Liver (tissue), 9 donors: Measurements from ENCODE around the gene LRRC53. TPM values are rescaled to one million over a fixed set of nuclear protein-coding genes. Genes with fewer than 3 reads are reported as not detected.

ENCODE experiments used
- DNase-seq: peaks from one replicate; pipeline ENCODE4 v3.0.0-alpha.2; 2017; ENCODE audit warnings: low spot score
- H3K27ac ChIP-seq, 2 donors: one replicate each; pipeline ENCODE4 v1.7.0; 2013; ENCODE audit warnings: inconsistent platforms in 2 of 2, low read length in 2 of 2, control low read depth in 1 of 2, low read depth in 1 of 2, mild to moderate bottlenecking in 1 of 2
- H3K27me3 ChIP-seq, 4 donors: one replicate each; pipeline versions ENCODE4 v1.6.1 to v1.7.0; 2013; ENCODE audit warnings: low read length in 3 of 4, inconsistent platforms in 1 of 4, mild to moderate bottlenecking in 1 of 4, moderate library complexity in 1 of 4; ENCODE audit not compliant: control insufficient read depth in 4 of 4, insufficient read depth in 4 of 4
- H3K36me3 ChIP-seq, 4 donors: one replicate each; pipeline versions ENCODE4 v1.6.1 to v1.7.0; 2013; ENCODE audit warnings: low read length in 3 of 4, mild to moderate bottlenecking in 3 of 4, low read depth in 1 of 4, moderate library complexity in 1 of 4; ENCODE audit not compliant: control insufficient read depth in 4 of 4, insufficient read depth in 3 of 4
- H3K4me1 ChIP-seq, 4 donors: one replicate each; pipeline versions ENCODE4 v1.6.1 to v1.7.0; 2013; ENCODE audit warnings: low read length in 3 of 4, mild to moderate bottlenecking in 3 of 4, moderate library complexity in 1 of 4; ENCODE audit not compliant: control insufficient read depth in 4 of 4, insufficient read depth in 4 of 4
- H3K4me3 ChIP-seq, 3 donors: one replicate each; pipeline versions ENCODE4 v1.6.1 to v1.7.0; 2013; ENCODE audit warnings: low read length in 3 of 3, control low read depth in 1 of 3, low read depth in 1 of 3, mild to moderate bottlenecking in 1 of 3
- H3K9ac ChIP-seq, 2 donors: one replicate each; pipeline ENCODE4 v1.7.0; 2013; ENCODE audit warnings: low read length in 2 of 2, mild to moderate bottlenecking in 2 of 2, moderate library complexity in 2 of 2, control low read depth in 1 of 2, low read depth in 1 of 2
- H3K9me3 ChIP-seq, 4 donors: one replicate each; pipeline versions ENCODE4 v1.6.1 to v1.7.0; 2013; ENCODE audit warnings: low read length in 3 of 4; ENCODE audit not compliant: control insufficient read depth in 4 of 4
- EGR1 ChIP-seq, 2 donors: IDR thresholded peaks; 2 replicates each; pipeline ENCODE4 v1.6.1; 2016 to 2018; ENCODE audit warnings: antibody characterized with exemption in 2 of 2, low read depth in 2 of 2
- FOXA1 ChIP-seq: IDR thresholded peaks from 2 replicates; pipeline ENCODE4 v1.6.1; 2016; ENCODE audit warnings: antibody characterized with exemption
- FOXA2 ChIP-seq: IDR thresholded peaks from 2 replicates; pipeline ENCODE4 v1.6.1; 2016; ENCODE audit warnings: antibody characterized with exemption
- GABPA ChIP-seq, 2 donors: IDR thresholded peaks in 1 of 2; conservative IDR thresholded peaks in 1 of 2; 2 replicates each; pipeline ENCODE4 v1.6.1; 2016; ENCODE audit warnings: antibody characterized with exemption in 2 of 2, mild to moderate bottlenecking in 1 of 2, moderate library complexity in 1 of 2
- HNF4A ChIP-seq, 2 donors: conservative IDR thresholded peaks; 2 replicates each; pipeline ENCODE4 v1.6.1; 2016; ENCODE audit warnings: antibody characterized with exemption in 2 of 2, mild to moderate bottlenecking in 2 of 2
- HNF4G ChIP-seq: IDR thresholded peaks from 2 replicates; pipeline ENCODE4 v1.6.1; 2016; ENCODE audit warnings: antibody characterized with exemption
- JUND ChIP-seq, 2 donors: IDR thresholded peaks; 2 replicates each; pipeline ENCODE4 v1.6.1; 2016; ENCODE audit warnings: antibody characterized with exemption in 2 of 2
- MAX ChIP-seq: IDR thresholded peaks from 2 replicates; pipeline ENCODE4 v1.6.1; 2016; ENCODE audit warnings: antibody characterized with exemption
- NR2F2 ChIP-seq: IDR thresholded peaks from 2 replicates; pipeline ENCODE4 v1.6.1; 2016; ENCODE audit warnings: antibody characterized with exemption
- RAD21 ChIP-seq, 2 donors: IDR thresholded peaks; 2 replicates each; pipeline ENCODE4 v1.6.1; 2016; ENCODE audit warnings: antibody characterized with exemption in 2 of 2, mild to moderate bottlenecking in 2 of 2
- RXRA ChIP-seq, 2 donors: IDR thresholded peaks; 2 replicates each; pipeline ENCODE4 v1.6.1; 2017 to 2018; ENCODE audit warnings: antibody characterized with exemption in 2 of 2, mild to moderate bottlenecking in 1 of 2
- SP1 ChIP-seq: IDR thresholded peaks from 2 replicates; pipeline ENCODE4 v1.6.1; 2018; ENCODE audit warnings: antibody characterized with exemption, mild to moderate bottlenecking
- TAF1 ChIP-seq: conservative IDR thresholded peaks from 2 replicates; pipeline ENCODE4 v1.6.1; 2016; ENCODE audit warnings: antibody characterized with exemption, mild to moderate bottlenecking
- YY1 ChIP-seq: IDR thresholded peaks from 2 replicates; pipeline ENCODE4 v1.6.1; 2016; ENCODE audit warnings: antibody characterized with exemption, mild to moderate bottlenecking
- WGBS: extraction: QIAGEN DNeasy Blood & Tissue Kit; methylation state at CpG from one replicate; pipeline ENCODE4 v1.1.7; 2013; 5-methylcytosine and 5-hydroxymethylcytosine counted together
- polyA plus RNA-seq, 2 donors: library from polyadenylated mRNA; stranded (reverse) in 1 of 2; unstranded in 1 of 2; fragments of 200-250 nt in 1 of 2; fragments of >200 nt in 1 of 2; fragmentation: Nextera tagmentation in 1 of 2; extraction: Ambion mirVana in 1 of 2; gene quantifications; one replicate each; pipeline versions ENCODE4 v1.2.1 to v1.2.3, GENCODE V29; 2013 to 2015
- total RNA-seq, 2 donors: library from RNA; depleted of rRNA; stranded (reverse); fragments of >200 nt; gene quantifications; one replicate each; pipeline ENCODE4 v1.2.3, GENCODE V29; 2014
- TF ChIP-seq, protein P1 (sequence below): IDR thresholded peaks from 2 replicates; pipeline ENCODE4 v1.6.1; 2016; ENCODE audit warnings: antibody characterized with exemption
- TF ChIP-seq, protein P2 (sequence below): IDR thresholded peaks from 2 replicates; pipeline ENCODE4 v1.6.1; 2016; ENCODE audit warnings: antibody characterized with exemption, mild to moderate bottlenecking
- TF ChIP-seq, protein P3 (sequence below): IDR thresholded peaks from 2 replicates; pipeline ENCODE4 v1.6.1; 2016; ENCODE audit warnings: antibody characterized with exemption
- donor health status: healthy.
- donor health status: healthy.
- donor health status: healthy.
- donor health status: healthy.
- donor health status: healthy.

Gene LRRC53
- total and polyA plus RNA-seq, 4 donors = not detected

DNA sequence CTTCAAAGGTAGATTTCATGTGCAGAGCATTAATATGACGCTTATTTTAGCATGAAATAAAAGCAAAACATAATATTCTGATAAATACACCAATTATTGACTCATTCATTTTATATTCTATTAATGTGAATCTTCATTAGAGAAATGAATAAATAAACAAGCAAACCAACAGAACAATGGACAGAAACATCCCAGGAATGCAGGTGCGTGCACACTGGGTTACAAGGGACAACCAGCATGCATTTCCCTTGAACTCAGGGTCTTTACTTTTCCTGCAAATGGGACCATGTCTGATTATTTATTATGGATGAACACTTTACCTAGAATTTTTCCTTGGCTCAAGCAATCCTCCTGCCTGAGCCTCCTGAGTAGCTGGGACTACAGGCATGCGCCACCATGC is 13.5 kb downstream of the LRRC53 start:
- WGBS = 76% methylated on average over 3 of the region's 3 CpGs
- TF ChIP-seq FOXA1 (no peak), HNF4A (conservative IDR thresholded peaks at IDR 0.05) (no peak), EGR1 (IDR thresholded peaks at IDR 0.05; ENCODE audit: low read depth in 2 of 2) (no peak), YY1 (no peak), GABPA (IDR thresholded peaks at IDR 0.05 in 1 of 2, conservative IDR thresholded peaks at IDR 0.05 in 1 of 2) (no peak), NR2F2 (no peak), RXRA (IDR thresholded peaks at IDR 0.05) (no peak), RAD21 (IDR thresholded peaks at IDR 0.05) (no peak), FOXA2 (no peak), JUND (IDR thresholded peaks at IDR 0.05) (no peak), SP1 (no peak), MAX (no peak), HNF4G (no peak)
- TF ChIP-seq, protein P1, sequence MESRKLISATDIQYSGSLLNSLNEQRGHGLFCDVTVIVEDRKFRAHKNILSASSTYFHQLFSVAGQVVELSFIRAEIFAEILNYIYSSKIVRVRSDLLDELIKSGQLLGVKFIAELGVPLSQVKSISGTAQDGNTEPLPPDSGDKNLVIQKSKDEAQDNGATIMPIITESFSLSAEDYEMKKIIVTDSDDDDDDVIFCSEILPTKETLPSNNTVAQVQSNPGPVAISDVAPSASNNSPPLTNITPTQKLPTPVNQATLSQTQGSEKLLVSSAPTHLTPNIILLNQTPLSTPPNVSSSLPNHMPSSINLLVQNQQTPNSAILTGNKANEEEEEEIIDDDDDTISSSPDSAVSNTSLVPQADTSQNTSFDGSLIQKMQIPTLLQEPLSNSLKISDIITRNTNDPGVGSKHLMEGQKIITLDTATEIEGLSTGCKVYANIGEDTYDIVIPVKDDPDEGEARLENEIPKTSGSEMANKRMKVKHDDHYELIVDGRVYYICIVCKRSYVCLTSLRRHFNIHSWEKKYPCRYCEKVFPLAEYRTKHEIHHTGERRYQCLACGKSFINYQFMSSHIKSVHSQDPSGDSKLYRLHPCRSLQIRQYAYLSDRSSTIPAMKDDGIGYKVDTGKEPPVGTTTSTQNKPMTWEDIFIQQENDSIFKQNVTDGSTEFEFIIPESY = no peak
- TF ChIP-seq, protein P2, sequence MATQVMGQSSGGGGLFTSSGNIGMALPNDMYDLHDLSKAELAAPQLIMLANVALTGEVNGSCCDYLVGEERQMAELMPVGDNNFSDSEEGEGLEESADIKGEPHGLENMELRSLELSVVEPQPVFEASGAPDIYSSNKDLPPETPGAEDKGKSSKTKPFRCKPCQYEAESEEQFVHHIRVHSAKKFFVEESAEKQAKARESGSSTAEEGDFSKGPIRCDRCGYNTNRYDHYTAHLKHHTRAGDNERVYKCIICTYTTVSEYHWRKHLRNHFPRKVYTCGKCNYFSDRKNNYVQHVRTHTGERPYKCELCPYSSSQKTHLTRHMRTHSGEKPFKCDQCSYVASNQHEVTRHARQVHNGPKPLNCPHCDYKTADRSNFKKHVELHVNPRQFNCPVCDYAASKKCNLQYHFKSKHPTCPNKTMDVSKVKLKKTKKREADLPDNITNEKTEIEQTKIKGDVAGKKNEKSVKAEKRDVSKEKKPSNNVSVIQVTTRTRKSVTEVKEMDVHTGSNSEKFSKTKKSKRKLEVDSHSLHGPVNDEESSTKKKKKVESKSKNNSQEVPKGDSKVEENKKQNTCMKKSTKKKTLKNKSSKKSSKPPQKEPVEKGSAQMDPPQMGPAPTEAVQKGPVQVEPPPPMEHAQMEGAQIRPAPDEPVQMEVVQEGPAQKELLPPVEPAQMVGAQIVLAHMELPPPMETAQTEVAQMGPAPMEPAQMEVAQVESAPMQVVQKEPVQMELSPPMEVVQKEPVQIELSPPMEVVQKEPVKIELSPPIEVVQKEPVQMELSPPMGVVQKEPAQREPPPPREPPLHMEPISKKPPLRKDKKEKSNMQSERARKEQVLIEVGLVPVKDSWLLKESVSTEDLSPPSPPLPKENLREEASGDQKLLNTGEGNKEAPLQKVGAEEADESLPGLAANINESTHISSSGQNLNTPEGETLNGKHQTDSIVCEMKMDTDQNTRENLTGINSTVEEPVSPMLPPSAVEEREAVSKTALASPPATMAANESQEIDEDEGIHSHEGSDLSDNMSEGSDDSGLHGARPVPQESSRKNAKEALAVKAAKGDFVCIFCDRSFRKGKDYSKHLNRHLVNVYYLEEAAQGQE = no peak
- TF ChIP-seq, protein P3, sequence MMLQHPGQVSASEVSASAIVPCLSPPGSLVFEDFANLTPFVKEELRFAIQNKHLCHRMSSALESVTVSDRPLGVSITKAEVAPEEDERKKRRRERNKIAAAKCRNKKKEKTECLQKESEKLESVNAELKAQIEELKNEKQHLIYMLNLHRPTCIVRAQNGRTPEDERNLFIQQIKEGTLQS = no peak
- no peak overlapping the region for H3K27ac ChIP-seq
- H3K27me3 ChIP-seq = peaks cover 0 to 4% (median 2%) of the 10 kb centered on the region in 4 donors
- no peak overlapping the region for H3K9ac ChIP-seq
- no peaks in the 10 kb centered on the region for H3K4me1 ChIP-seq
- no peaks in the 10 kb centered on the region for H3K36me3 ChIP-seq
- no peaks in the 10 kb centered on the region for H3K9me3 ChIP-seq
- no peak for DNase-seq
- H3K4me3 ChIP-seq = no peak overlapping the region

GRCh38 chr1:74496669-74497068 is 15.7 kb downstream of the LRRC53 start:
- no peak overlapping the region for H3K4me3 ChIP-seq
- no peaks in the 10 kb centered on the region for H3K36me3 ChIP-seq
- TF ChIP-seq TAF1 = no peak
- no peak for TF ChIP-seq YY1
- TF ChIP-seq, protein P1 = no peak
- TF ChIP-seq RXRA (IDR thresholded peaks at IDR 0.05) = no peak
- TF ChIP-seq JUND (IDR thresholded peaks at IDR 0.05) = no peak
- TF ChIP-seq, protein P2 = no peak
- no peaks in the 10 kb centered on the region for H3K4me1 ChIP-seq
- DNase-seq = no peak
- peaks cover 0 to 4% (median 2%) of the 10 kb centered on the region in 4 donors for H3K27me3 ChIP-seq
- H3K9ac ChIP-seq = no peak overlapping the region
- no peaks in the 10 kb centered on the region for H3K9me3 ChIP-seq
- no peak overlapping the region for H3K27ac ChIP-seq
